CD4-positive, alpha-beta memory T cell (primary cell): ENCODE measurements around the gene GRK5. TPM values are rescaled to one million over a fixed set of nuclear protein-coding genes. Genes with fewer than 3 reads are reported as not detected.
"Not testable (repeated sequence)": the region's sequence is repeated elsewhere in the genome, so short reads cannot be mapped to it uniquely, and the experiment has no call there.

Source experiments
- CTCF ChIA-PET: fragments of 350-600 bp; sonication (Branson Sonifier 250); formaldehyde crosslinking; loops from one replicate; lab custom pipeline; 2021; ENCODE audit warnings: inconsistent platforms; ENCODE audit not compliant: partially characterized antibody; lab: Charles Lee
- POLR2A ChIA-PET: fragments of 350-600 bp; sonication (Branson Sonifier 250); formaldehyde crosslinking; loops from one replicate; lab custom pipeline; 2021; ENCODE audit not compliant: partially characterized antibody; lab: Charles Lee
- DNase-seq, 5 donors: peaks; one replicate each; pipeline versions ENCODE4 v3.0.0 to v3.0.0-alpha.2; 2020 to 2022; ENCODE audit warnings: mixed read lengths in 1 of 5
- H3K27ac ChIP-seq: one replicate; pipeline ENCODE4 v1.7.0; 2013; ENCODE audit warnings: low read depth, low read length
- H3K27me3 ChIP-seq: 2 replicates; pipeline ENCODE4 v1.7.0; 2013; ENCODE audit warnings: mild to moderate bottlenecking, low read length, moderate library complexity; ENCODE audit not compliant: insufficient read depth
- H3K36me3 ChIP-seq: 2 replicates; pipeline ENCODE4 v1.7.0; 2013; ENCODE audit warnings: mild to moderate bottlenecking, low read length, moderate library complexity; ENCODE audit not compliant: insufficient read depth
- H3K4me1 ChIP-seq: 2 replicates; pipeline ENCODE4 v1.7.0; 2013; ENCODE audit warnings: mild to moderate bottlenecking, low read length, moderate library complexity; ENCODE audit not compliant: insufficient read depth
- H3K4me3 ChIP-seq, 2 donors: one replicate each; pipeline ENCODE4 v1.7.0; 2013; ENCODE audit warnings: low read length in 2 of 2, mild to moderate bottlenecking in 1 of 2
- H3K9me3 ChIP-seq, 2 donors: one replicate each; pipeline ENCODE4 v1.7.0; 2013; ENCODE audit warnings: low read length in 2 of 2, control low read depth in 1 of 2; ENCODE audit not compliant: control insufficient read depth in 1 of 2
- H3K27ac Mint-ChIP-seq, 7 donors: one replicate each; pipeline ENCODE4 v1.8.0; 2020 to 2021; ENCODE audit warnings: mixed read lengths in 7 of 7, mild to moderate bottlenecking in 6 of 7, inconsistent platforms in 3 of 7, moderate library complexity in 3 of 7
- H3K27me3 Mint-ChIP-seq, 2 donors: one replicate each; pipeline ENCODE4 v1.8.0; 2020 to 2021; ENCODE audit warnings: mixed read lengths in 2 of 2
- H3K36me3 Mint-ChIP-seq, 2 donors: one replicate each; pipeline ENCODE4 v1.8.0; 2020 to 2021; ENCODE audit warnings: mixed read lengths in 2 of 2, inconsistent platforms in 1 of 2, mild to moderate bottlenecking in 1 of 2
- H3K4me1 Mint-ChIP-seq, 4 donors: one replicate each; pipeline ENCODE4 v1.8.0; 2020 to 2021; ENCODE audit warnings: mixed read lengths in 4 of 4, mild to moderate bottlenecking in 1 of 4
- H3K4me3 Mint-ChIP-seq, 8 donors: one replicate each; pipeline ENCODE4 v1.8.0; 2020 to 2021; ENCODE audit warnings: mixed read lengths in 8 of 8, mild to moderate bottlenecking in 7 of 8, moderate library complexity in 6 of 8, inconsistent platforms in 3 of 8
- H3K9me3 Mint-ChIP-seq, 8 donors: one replicate each; pipeline ENCODE4 v1.8.0; 2020 to 2021; ENCODE audit warnings: mixed read lengths in 8 of 8, mild to moderate bottlenecking in 5 of 8, inconsistent platforms in 3 of 8, moderate library complexity in 1 of 8
- intact Hi-C: fragments of 100-400 bp; cut with micrococcal nuclease; formaldehyde crosslinking; loops from one replicate; pipeline ENCODE4 v1.15.1; 2023
- polyA plus RNA-seq, 2 donors: library from polyadenylated mRNA; unstranded; fragments of 300-500 nt; fragmentation: Illumina TruSeq; gene quantifications; one replicate each; pipeline ENCODE4 v1.2.3, GENCODE V29; 2021
- total RNA-seq, 2 experiments: library from RNA; stranded (reverse); gene quantifications; one replicate each; pipeline ENCODE4 v1.2.3, GENCODE V29; 2021

Gene GRK5
- total and polyA plus RNA-seq, 4 experiments from 2014 or later: 7.6 to 27.9 (median 18.6) TPM

GRCh38 chr10:119257899-119258419 lies 50.6 kb downstream of the GRK5 start:
- H3K9me3 Mint-ChIP-seq: no peaks in the 10 kb centered on the region
- no peak overlapping the region for H3K4me3 Mint-ChIP-seq
- Histone ChIP-seq H3K9me3 (no peaks in the 10 kb centered on the region), H3K27me3 (no peaks in the 10 kb centered on the region), H3K4me1 (no peaks in the 10 kb centered on the region), H3K4me3 (no peak overlapping the region), H3K36me3 (no peaks in the 10 kb centered on the region), H3K27ac (no peak overlapping the region)
- H3K27ac Mint-ChIP-seq: peak overlapping the region in 5 of 7 donors; percentile 25 to 85 (median 33)
- CTCF ChIA-PET: interaction anchor here (0.8 kb wide), 1 partner anchor 10 kb away, joined by 3 read pairs; no protein-coding TSS in a partner anchor
- peaks cover 0 to 3% of the 10 kb centered on the region in 2 donors for H3K36me3 Mint-ChIP-seq
- POLR2A ChIA-PET: no interaction called here
- intact Hi-C loops: no loop called here
- H3K27me3 Mint-ChIP-seq: no peaks in the 10 kb centered on the region
- peaks cover 0 to 17% (median 6%) of the 10 kb centered on the region in 4 donors for H3K4me1 Mint-ChIP-seq
- DNase-seq: no peak

DNA sequence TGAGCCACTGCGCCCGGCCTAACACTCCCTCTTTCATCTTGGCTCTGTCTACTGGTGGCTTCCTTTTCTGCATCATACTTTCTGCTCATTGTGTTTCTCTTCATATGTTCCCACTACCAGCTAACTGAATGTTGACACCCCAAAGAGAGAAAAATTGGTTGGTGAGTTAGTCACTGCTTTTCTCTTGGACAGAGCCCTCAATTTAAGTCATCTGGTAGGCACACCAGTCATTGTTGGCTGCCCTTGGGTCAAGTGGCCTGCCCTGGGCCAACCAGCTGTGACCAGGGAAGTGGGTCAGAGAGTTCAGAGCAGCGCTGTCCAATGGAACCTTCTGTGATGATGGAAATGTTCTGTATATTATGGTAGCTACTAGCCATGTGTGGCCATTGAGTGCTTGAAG lies 52.0 kb downstream of the GRK5 start:
- H3K36me3 ChIP-seq: no peaks in the 10 kb centered on the region
- no peaks in the 10 kb centered on the region for H3K9me3 ChIP-seq
- intact Hi-C loops: no loop called here
- peaks cover 2 to 14% (median 7%) of the 10 kb centered on the region in 4 donors for H3K4me1 Mint-ChIP-seq
- no peak overlapping the region for H3K4me3 ChIP-seq
- H3K27ac ChIP-seq: no peak overlapping the region
- H3K27me3 ChIP-seq: no peaks in the 10 kb centered on the region
- peaks cover 0 to 3% of the 10 kb centered on the region in 2 donors for H3K36me3 Mint-ChIP-seq
- H3K4me1 ChIP-seq: peaks cover 4% of the 10 kb centered on the region
- H3K4me3 Mint-ChIP-seq: no peak overlapping the region
- POLR2A ChIA-PET: interaction anchor here (1.5 kb wide), 1 partner anchor 9 kb away, joined by 4 read pairs; no protein-coding TSS in a partner anchor
- H3K27me3 Mint-ChIP-seq: no peaks in the 10 kb centered on the region
- DNase-seq: no peak
- H3K9me3 Mint-ChIP-seq: no peaks in the 10 kb centered on the region
- CTCF ChIA-PET: interaction anchor here (0.8 to 1.3 kb wide), 6 partner anchors 8 to 186 kb away, joined by 3 read pairs; no protein-coding TSS in a partner anchor
- H3K27ac Mint-ChIP-seq: peak overlapping the region in 3 of 7 donors; percentile 59 to 65 (median 63)

DNA sequence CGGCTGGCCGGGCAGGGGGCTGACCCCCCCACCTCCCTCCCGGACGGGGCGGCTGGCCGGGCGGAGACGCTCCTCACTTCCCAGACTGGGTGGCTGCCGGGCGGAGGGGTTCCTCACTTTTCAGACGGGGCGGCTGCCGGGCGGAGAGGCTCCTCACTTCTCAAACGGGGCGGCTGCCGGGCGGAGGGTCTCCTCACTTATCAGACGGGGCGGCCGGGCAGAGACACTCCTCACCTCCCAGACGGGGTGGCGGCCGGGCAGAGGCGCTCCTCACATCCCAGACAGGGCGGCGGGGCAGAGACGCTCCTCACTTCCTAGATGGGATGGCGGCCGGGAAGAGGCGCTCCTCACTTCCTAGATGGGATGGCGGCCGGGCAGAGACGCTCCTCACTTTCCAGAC lies 53.6 kb downstream of the GRK5 start:
- H3K27me3 Mint-ChIP-seq, POLR2A ChIA-PET: not testable (repeated sequence)
- H3K4me1 Mint-ChIP-seq: peaks cover 2 to 18% (median 9%) of the 10 kb centered on the region in 4 donors

DNA sequence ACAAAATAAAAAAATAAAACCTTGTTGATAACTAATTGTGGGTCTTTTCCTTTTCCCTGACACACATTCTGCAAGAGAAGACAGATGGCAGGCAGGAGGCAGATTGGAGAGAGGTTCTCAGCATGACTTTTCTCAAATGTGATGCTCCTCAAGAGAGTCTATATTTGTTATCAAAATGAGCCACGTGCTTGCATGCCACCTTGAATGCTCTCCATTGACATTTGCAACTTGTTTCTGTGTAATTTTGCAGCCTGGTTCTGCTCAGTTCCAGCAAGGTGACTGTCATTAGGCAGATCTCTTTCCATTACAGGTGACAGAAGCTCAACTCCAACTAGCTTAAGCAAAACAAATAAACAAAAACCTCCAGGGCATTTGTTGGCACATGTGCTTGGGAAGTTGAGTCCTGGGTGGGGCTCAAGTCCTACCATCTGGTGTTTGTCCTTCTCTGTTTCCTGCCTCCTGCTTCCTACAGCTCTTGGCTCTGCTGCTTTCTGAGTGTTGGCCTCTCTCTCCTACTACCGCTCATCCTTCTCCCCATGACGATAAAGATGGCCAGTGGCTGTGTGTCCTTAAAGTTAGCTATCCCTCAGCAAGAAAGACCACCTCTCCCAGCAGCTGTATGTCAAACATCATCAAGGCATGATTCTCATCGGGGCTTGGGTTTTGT lies 56.7 kb downstream of the GRK5 start:
- ChIA-PET CTCF (interaction anchor here (1.4 kb wide), 1 partner anchor 55 kb away, joined by 3 read pairs; no protein-coding TSS in a partner anchor), POLR2A (interaction anchor here (1.1 kb wide), 1 partner anchor 42 kb away, joined by 6 read pairs; no protein-coding TSS in a partner anchor)
- intact Hi-C loops: no loop called here
- Histone ChIP-seq H3K4me1 (peaks cover 23% of the 10 kb centered on the region), H3K27me3 (no peaks in the 10 kb centered on the region), H3K4me3 (no peak overlapping the region), H3K27ac (no peak overlapping the region), H3K9me3 (no peaks in the 10 kb centered on the region), H3K36me3 (no peaks in the 10 kb centered on the region)
- H3K27ac Mint-ChIP-seq: peak overlapping the region; percentile 35 to 89 (median 67)
- H3K27me3 Mint-ChIP-seq: no peaks in the 10 kb centered on the region
- H3K4me3 Mint-ChIP-seq: no peak overlapping the region
- DNase-seq: no peak
- H3K4me1 Mint-ChIP-seq: peaks cover 9 to 28% (median 23%) of the 10 kb centered on the region in 4 donors
- H3K36me3 Mint-ChIP-seq: peaks cover 0 to 10% of the 10 kb centered on the region in 2 donors
- H3K9me3 Mint-ChIP-seq: no peaks in the 10 kb centered on the region

More for the DNA sequence above, 53.6 kb downstream of the GRK5 start:
- H3K9me3 ChIP-seq, H3K4me3 ChIP-seq, intact Hi-C loops, H3K9me3 Mint-ChIP-seq, DNase-seq, H3K4me3 Mint-ChIP-seq, H3K36me3 Mint-ChIP-seq, H3K27me3 ChIP-seq, H3K27ac ChIP-seq, H3K4me1 ChIP-seq, H3K36me3 ChIP-seq, H3K27ac Mint-ChIP-seq, CTCF ChIA-PET: not testable (repeated sequence)

- Mint-ChIP-seq H3K4me3 (no peak overlapping the region), H3K27ac (peak overlapping the region in 6 of 7 donors; percentile 27 to 86 (median 80)), H3K9me3 (no peaks in the 10 kb centered on the region), H3K36me3 (peaks cover 0 to 11% of the 10 kb centered on the region in 2 donors), H3K27me3 (no peaks in the 10 kb centered on the region), H3K4me1 (peaks cover 19 to 43% (median 37%) of the 10 kb centered on the region in 4 donors)
- no peaks in the 10 kb centered on the region for H3K9me3 ChIP-seq
- H3K4me3 ChIP-seq: no peak overlapping the region
- intact Hi-C loops: no loop called here
- DNase-seq: no peak
- CTCF ChIA-PET: interaction anchor here (1.0 kb wide), 1 partner anchor 56 kb away, joined by 3 read pairs; no protein-coding TSS in a partner anchor
- no peaks in the 10 kb centered on the region for H3K36me3 ChIP-seq
- H3K27me3 ChIP-seq: no peaks in the 10 kb centered on the region
- H3K4me1 ChIP-seq: peaks cover 39% of the 10 kb centered on the region
- H3K27ac ChIP-seq: no peak overlapping the region
- POLR2A ChIA-PET: interaction anchor here (0.5 kb wide), 1 partner anchor 22 kb away, joined by 3 read pairs; no protein-coding TSS in a partner anchor
Observed at GRCh38 chr10:119265691-119266090, 58.3 kb downstream of the GRK5 start.

DNA sequence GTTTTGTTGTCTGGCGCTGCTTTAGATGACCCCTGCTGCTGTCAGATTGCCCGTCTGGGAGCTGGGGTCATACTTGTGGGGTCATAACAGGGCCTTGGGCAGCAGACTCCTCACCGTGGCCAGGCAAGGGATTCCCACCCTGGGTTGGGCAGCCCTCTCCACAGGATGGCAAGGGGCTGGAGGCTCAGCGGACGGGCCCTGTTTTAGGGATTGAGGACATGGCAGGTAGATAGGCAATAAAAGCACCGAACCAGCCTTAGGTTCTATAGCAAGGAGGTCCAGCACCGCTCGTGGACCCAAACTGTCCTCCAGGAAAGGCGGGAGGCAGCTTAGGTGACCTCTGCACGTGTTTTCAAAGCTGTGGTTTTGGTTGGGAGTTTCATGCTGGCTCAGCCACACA lies 60.0 kb downstream of the GRK5 start:
- no peaks in the 10 kb centered on the region for H3K9me3 Mint-ChIP-seq
- Histone ChIP-seq H3K27me3 (no peaks in the 10 kb centered on the region), H3K9me3 (no peaks in the 10 kb centered on the region), H3K4me1 (peaks cover 55% of the 10 kb centered on the region), H3K27ac (peak overlapping the region; percentile 93), H3K4me3 (no peak overlapping the region), H3K36me3 (no peaks in the 10 kb centered on the region)
- peak overlapping the region; percentile 96 to 100 (median 100) for H3K27ac Mint-ChIP-seq
- DNase-seq: no peak
- intact Hi-C loops: no loop called here
- ChIA-PET CTCF (interaction anchor here (0.9 to 1.9 kb wide), 3 partner anchors 34 to 41 kb away, joined by 3 to 5 read pairs (median 3); no protein-coding TSS in a partner anchor), POLR2A (interaction anchor here (1.0 to 2.5 kb wide), 3 partner anchors 12 to 59 kb away, joined by 3 to 24 read pairs (median 4); partner anchors contain the start of gene GRK5)
- H3K4me1 Mint-ChIP-seq: peaks cover 25 to 60% (median 49%) of the 10 kb centered on the region in 4 donors
- no peaks in the 10 kb centered on the region for H3K27me3 Mint-ChIP-seq
- peaks cover 0 to 9% of the 10 kb centered on the region in 2 donors for H3K36me3 Mint-ChIP-seq
- no peak overlapping the region for H3K4me3 Mint-ChIP-seq

DNA sequence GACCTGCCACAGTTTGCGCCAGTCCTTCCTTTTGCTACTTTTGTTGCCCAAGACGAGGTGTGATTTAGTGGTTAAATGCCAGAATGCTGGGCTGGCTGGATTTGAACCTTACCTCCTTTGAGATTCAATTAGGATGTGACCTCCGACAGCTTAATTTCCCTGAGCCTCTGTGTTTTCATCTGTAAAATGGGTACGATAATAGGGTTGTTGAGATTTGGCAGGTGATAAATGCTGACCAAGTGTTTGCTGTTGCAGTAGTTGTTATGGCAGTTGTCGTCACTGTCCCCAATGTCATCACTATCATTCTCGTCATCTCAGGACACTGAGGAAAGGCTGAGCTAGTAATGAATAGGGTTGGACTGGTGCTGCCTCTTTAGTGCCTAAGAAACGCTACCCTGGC lies 61.1 kb downstream of the GRK5 start:
- intact Hi-C loops: no loop called here
- Mint-ChIP-seq H3K9me3 (no peaks in the 10 kb centered on the region), H3K4me3 (peak overlapping the region in 7 of 8 donors; percentile 34 to 86 (median 72)), H3K4me1 (peaks cover 25 to 71% (median 55%) of the 10 kb centered on the region in 4 donors), H3K27me3 (no peaks in the 10 kb centered on the region), H3K36me3 (peaks cover 0 to 9% of the 10 kb centered on the region in 2 donors), H3K27ac (peak overlapping the region; percentile 96 to 100 (median 100))
- Histone ChIP-seq H3K9me3 (no peaks in the 10 kb centered on the region), H3K4me1 (peaks cover 55% of the 10 kb centered on the region), H3K27me3 (no peaks in the 10 kb centered on the region), H3K36me3 (no peaks in the 10 kb centered on the region), H3K4me3 (no peak overlapping the region), H3K27ac (peak overlapping the region; percentile 93)
- no peak for DNase-seq
- ChIA-PET POLR2A (interaction anchor here (1.0 to 5.3 kb wide), 10 partner anchors 9 to 60 kb away, joined by 3 to 58 read pairs (median 6); partner anchors contain the start of gene GRK5), CTCF (interaction anchor here (0.6 to 1.9 kb wide), 9 partner anchors 9 to 275 kb away, joined by 3 to 7 read pairs (median 4); partner anchors contain the start of genes GRK5 and RGS10)
